Measurements from ENCODE around the gene CHL1.

CHL1 gene

GRCh38 chr3:330494-331115 lies 134.0 kb downstream of the CHL1 start:
- POLR2A ChIA-PET: no interaction called here
- TF ChIP-seq, protein P1, sequence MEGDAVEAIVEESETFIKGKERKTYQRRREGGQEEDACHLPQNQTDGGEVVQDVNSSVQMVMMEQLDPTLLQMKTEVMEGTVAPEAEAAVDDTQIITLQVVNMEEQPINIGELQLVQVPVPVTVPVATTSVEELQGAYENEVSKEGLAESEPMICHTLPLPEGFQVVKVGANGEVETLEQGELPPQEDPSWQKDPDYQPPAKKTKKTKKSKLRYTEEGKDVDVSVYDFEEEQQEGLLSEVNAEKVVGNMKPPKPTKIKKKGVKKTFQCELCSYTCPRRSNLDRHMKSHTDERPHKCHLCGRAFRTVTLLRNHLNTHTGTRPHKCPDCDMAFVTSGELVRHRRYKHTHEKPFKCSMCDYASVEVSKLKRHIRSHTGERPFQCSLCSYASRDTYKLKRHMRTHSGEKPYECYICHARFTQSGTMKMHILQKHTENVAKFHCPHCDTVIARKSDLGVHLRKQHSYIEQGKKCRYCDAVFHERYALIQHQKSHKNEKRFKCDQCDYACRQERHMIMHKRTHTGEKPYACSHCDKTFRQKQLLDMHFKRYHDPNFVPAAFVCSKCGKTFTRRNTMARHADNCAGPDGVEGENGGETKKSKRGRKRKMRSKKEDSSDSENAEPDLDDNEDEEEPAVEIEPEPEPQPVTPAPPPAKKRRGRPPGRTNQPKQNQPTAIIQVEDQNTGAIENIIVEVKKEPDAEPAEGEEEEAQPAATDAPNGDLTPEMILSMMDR (IDR thresholded peaks at IDR 0.05; ENCODE audit: control extremely low read depth, extremely low read depth, low read depth, missing control alignments): no peak
- DNase-seq (ENCODE audit: extremely low spot score): no peak
- CTCF ChIA-PET: interaction anchor here (1.4 to 2.8 kb wide), 2 partner anchors 19 to 24 kb away, joined by 3 to 10 read pairs; no protein-coding TSS in a partner anchor

- TF ChIP-seq, protein P1 (IDR thresholded peaks at IDR 0.05; ENCODE audit: control extremely low read depth, extremely low read depth, low read depth, missing control alignments): no peak
- no peak for DNase-seq (ENCODE audit: extremely low spot score)
- CTCF ChIA-PET: no interaction called here
- POLR2A ChIA-PET: no interaction called here
These were observed 135.3 kb downstream of the CHL1 start for GRCh38 chr3:331881-332280.

- ChIA-PET CTCF (interaction anchor here (1.1 kb wide), 1 partner anchor 21 kb away, joined by 7 read pairs; no protein-coding TSS in a partner anchor), POLR2A (no interaction called here)
These were observed 136.1 kb downstream of the CHL1 start for GRCh38 chr3:332701-333100.

GRCh38 chr3:335240-335639 lies 138.7 kb downstream of the CHL1 start:
- TF ChIP-seq, protein P1 (IDR thresholded peaks at IDR 0.05; ENCODE audit: control extremely low read depth, extremely low read depth, low read depth, missing control alignments): no peak
- POLR2A ChIA-PET: no interaction called here
- DNase-seq (ENCODE audit: extremely low spot score): no peak
- CTCF ChIA-PET: interaction anchor here (3.3 kb wide), 1 partner anchor 19 kb away, joined by 14 read pairs; no protein-coding TSS in a partner anchor

More at GRCh38 chr3:332701-333100, 136.1 kb downstream of the CHL1 start:
- TF ChIP-seq, protein P1 (IDR thresholded peaks at IDR 0.05; ENCODE audit: control extremely low read depth, extremely low read depth, low read depth, missing control alignments): no peak
- no peak for DNase-seq (ENCODE audit: extremely low spot score)

DNA sequence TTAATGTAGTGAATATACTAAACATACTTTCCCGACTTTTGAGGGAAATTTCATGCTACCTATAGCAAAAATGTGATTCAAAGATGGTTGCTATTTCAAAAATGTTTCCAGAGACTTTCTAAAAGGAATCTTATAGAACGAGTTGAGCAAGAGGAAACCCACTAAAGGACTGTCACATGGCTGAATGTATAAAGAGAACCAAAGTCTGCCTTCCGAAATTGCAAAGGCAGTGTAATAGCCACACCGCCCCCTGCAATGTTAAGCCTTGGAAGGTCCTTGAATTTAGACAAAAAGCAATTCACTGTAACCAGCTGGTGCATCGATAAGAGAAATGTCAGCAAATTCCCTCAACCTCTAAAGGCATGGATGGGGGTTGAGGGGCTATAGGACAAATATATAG lies 142.8 kb downstream of the CHL1 start:
- CTCF ChIA-PET: no interaction called here
- DNase-seq (ENCODE audit: extremely low spot score): no peak
- TF ChIP-seq, protein P1 (IDR thresholded peaks at IDR 0.05; ENCODE audit: control extremely low read depth, extremely low read depth, low read depth, missing control alignments): no peak
- POLR2A ChIA-PET: no interaction called here

GRCh38 chr3:341998-342397 lies 145.4 kb downstream of the CHL1 start:
- ChIA-PET CTCF (interaction anchor here (1.6 to 2.4 kb wide), 2 partner anchors 12 to 16 kb away, joined by 5 to 12 read pairs; no protein-coding TSS in a partner anchor), POLR2A (no interaction called here)
- TF ChIP-seq, protein P1 (IDR thresholded peaks at IDR 0.05; ENCODE audit: control extremely low read depth, extremely low read depth, low read depth, missing control alignments): no peak
- no peak for DNase-seq (ENCODE audit: extremely low spot score)
